ENCODE results near the gene SLC25A43.

SLC25A43 gene

DNA sequence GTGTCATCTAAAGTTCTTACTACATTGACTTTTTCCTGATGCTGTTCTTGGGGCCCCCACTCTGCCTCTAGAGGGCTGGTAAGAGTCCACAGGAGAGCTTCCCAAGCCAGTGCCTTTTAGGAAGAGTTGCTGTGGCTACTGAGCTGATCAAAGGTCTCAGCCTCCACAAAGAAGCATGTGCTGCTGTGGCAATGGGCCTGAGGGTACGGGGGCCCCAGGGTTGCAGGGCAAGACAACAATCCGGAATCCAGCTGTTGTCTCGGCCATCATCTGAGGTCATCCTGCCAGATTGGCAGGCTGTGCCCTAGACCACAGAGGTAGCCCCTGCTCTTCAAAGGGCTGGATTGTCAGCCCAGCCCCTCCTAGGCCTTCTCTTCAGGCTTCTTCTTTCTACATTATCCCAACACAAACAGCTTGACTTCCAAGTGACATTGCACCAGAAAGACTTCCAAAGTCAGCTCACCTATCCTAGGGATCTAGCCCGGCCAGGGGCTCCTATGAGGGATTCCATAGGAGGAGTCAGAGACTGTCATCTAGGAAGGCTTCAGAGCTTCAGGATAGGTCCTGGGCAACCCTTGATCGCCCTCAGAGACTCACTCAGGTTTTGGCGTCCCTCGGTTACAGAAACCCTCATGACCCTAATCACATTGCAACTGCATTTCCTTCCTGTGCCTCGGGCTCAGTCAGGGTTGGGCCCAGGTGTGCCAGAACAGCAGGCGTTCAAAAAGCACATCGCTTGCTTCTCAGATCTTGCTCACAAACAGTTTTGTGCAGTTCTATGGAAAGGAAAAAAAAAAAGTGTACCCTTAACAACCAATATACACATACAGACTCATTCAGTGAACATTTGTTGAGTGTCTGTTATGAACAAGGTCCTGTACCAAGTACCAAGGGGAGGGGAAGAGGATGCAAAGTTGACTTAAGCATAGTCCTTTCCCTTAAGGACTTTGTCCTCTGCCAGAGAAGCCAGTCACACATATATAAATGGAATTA lies 96.9 kb downstream of the SLC25A43 start:
- in situ Hi-C loops (cut with MboI; ENCODE audit: low sequenced_read_pairs) = no loop called here

DNA sequence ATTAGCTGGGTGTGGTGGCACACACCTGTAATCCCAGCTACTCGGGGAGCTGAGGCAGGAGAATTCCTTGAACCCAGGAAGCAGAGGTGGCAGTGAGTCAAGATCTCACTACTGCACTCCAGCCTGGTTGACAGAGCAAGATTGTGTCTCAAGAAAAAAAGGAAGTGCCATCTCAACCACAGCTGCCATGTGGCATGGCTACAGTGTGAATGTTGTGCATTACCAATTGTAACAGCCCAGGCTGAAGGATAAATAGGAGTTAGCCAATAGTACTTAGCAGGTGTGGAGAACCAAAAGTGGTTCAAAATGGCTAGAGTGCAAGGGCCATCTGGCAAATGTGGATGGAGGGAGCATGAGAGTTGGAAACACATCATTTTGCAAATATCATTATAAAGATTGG lies 98.0 kb downstream of the SLC25A43 start:
- in situ Hi-C loops (cut with MboI; ENCODE audit: low sequenced_read_pairs) = no loop called here

DNA sequence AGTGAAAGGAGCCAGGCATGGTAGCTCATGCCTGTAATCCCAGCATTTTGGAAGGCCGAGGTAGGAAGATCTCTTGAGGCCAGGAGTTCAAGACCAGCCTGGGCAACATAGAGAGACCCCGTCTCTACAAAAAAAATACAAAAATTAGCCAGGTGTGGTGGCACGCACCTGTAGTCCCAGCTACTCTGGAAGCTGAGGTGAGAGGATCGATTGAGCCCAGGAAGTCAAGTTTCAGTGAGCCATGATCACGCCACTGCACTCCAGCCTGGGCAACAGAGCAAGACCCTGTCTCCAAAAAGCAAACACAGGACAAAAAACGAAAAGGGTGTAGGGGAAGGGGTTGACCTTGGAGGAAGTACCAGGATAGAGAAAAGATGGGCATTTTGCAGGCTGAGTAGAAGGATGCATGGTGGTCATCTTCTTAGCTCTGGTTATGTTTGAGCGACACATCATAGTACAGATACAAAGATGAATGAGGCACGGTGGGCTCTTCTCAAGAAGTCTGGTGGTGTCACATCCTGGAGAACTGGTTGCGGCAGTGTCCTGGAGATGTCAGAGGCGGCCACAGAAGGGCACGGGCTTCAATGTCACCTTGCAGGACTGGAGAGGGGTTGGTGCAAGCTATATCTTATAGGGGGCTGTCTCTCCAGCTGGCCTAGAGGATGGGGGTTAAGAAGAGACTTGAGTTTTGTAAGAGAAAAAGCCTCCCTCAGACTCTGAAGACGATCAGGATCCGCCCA lies 101.1 kb downstream of the SLC25A43 start:
- in situ Hi-C loops (cut with MboI; ENCODE audit: low sequenced_read_pairs) = loop anchor here (25.0 kb wide), 1 partner anchor 237 kb away; no protein-coding TSS in a partner anchor

DNA sequence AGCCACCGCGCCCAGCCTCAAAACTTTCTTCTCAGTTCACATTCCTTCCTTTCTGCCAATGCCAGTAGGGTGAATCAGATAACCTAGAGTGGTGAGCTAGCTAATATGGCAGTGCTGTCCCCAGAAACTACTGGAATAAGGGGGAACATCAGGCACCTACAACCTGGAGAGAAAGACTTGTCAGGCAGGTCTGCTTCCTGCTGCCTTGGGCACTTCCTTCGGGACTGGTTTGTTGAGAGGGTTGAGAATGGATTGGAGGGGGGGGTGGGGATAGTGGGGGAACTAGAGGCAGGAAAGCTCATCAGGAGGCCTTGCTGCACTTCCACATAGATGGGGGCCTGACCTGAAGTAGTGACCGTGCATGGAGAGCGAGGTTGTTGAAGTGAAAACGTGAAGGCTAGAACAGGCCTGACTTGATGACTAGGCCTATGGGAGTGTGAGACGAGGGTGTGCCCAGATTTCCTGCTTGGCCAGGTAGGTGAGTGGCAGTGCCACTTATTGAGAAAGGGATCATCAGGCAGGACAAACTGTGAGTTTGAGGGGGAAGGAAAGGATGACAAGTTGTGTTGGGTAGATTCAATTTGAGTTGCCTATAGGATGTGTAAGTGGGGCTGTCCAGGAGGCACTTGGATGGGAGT lies 102.5 kb downstream of the SLC25A43 start:
- in situ Hi-C loops (cut with MboI; ENCODE audit: low sequenced_read_pairs) = loop anchor here (25.0 kb wide), 1 partner anchor 236 kb away; no protein-coding TSS in a partner anchor

DNA sequence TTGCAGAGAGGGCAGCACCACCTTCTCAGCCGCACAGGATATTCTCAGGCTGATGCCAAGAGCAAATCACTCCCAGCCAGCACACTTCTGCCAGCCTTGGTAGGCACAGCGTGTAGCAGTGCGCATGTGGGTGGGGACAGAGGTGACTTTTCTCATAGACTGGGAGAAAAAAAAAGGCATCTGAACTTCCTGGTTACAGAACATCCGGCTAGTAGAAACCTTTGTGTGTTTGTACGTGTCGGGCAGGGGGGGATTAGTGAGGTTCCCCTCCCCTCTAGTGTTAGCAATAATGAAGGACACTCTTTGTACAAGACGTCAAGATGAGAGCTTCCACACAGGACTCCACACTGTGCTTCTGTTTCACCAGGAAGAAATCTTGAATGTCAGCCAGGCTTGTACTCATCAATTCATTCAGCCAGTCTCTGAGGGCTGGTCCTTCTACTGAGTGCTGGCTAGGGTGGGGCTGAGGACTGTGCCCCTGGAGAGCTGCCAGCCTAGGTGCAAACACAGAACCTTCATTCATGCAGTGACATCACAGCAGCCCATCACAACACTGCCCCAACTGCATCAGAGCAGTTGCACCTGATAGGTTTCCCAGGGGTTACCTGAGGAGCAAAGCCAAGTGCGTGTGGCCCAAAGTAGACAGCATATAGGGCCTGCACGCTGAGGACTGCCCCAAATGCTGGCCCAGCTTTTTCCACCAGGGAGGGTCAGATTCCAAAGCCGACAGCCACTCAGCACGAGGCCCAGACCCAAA lies 103.8 kb downstream of the SLC25A43 start:
- in situ Hi-C loops (cut with MboI; ENCODE audit: low sequenced_read_pairs) = loop anchor here (25.0 kb wide), 1 partner anchor 234 kb away; no protein-coding TSS in a partner anchor

DNA sequence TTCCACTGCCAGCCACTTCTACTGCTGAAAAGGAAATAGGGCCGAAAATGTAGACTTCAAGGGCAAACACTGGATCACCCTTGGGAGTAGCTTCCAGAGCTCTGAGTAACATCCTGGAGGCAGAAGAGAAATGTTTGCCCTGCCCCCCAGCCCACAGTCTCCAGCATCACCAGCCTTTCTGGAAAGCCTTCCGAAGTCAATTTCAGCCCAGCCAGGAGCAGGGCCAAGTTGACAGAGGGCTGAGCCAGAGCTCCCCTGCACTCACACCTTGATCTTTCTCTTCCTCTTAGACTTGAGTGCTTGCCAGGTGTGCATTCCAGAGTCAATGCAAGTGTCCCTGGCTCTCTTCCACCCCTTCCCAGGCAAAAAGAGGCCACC lies 104.3 kb downstream of the SLC25A43 start:
- in situ Hi-C loops (cut with MboI; ENCODE audit: low sequenced_read_pairs) = loop anchor here (25.0 kb wide), 1 partner anchor 234 kb away; no protein-coding TSS in a partner anchor

All from HL-60/S4 treated with phorbol 12-myristate 13-acetate at 8.2 ng/mL for 4 days and 3 days (cell line).